A549 treated with CORT108297 at 1 μM for 4 hours (cell line): ENCODE data around the gene PCLAF. TPM values are rescaled to one million over a fixed set of nuclear protein-coding genes. Genes with fewer than 3 reads are reported as not detected.

ENCODE experiments used
- total RNA-seq: library from RNA; stranded (reverse); fragments of 200-300 nt; extraction: Qiagen RNA extraction; gene quantifications from 5 replicates; pipeline ENCODE4 v1.2.3, GENCODE V29; 2022

PCLAF gene
- 155 to 286 TPM (median 160 TPM) in 5 replicates for total RNA-seq

GRCh38 chr15:64381000-64381751 lies at the start of gene PCLAF:
TSS of gene PCLAF (minus strand) at chr15:64381441. CDS start at chr15:64381371, 70 bp downstream.

GRCh38 chr15:64387562-64388168 lies 6.4 kb upstream of the PCLAF start, which contains the start of gene TRIP4:
TSS of gene TRIP4 (plus strand) at chr15:64387836. CDS start at chr15:64387864, 28 bp downstream.

GRCh38 chr15:64355944-64356709 lies 25.1 kb downstream of the PCLAF start, which contains the start of gene CSNK1G1:
TSS of gene CSNK1G1 (minus strand) at chr15:64356173. CDS start at chr15:64300499, 55,674 bp downstream.

Other genes starting within 250 kb of the PCLAF start
- gene SNX22, start 229.7 kb downstream of the PCLAF start, total RNA-seq = 0.59 to 0.96 TPM (median 0.89 TPM) in 5 replicates
- 765 to 823 TPM (median 809 TPM) in 5 replicates for gene PPIB, start 218.4 kb downstream of the PCLAF start, total RNA-seq
- gene CSNK1G1, start 25.3 kb downstream of the PCLAF start, total RNA-seq = 14.4 to 17.7 TPM (median 15.1 TPM) in 5 replicates
- 22.4 to 32.1 TPM (median 25.6 TPM) in 5 replicates for gene TRIP4, start 6.4 kb upstream of the PCLAF start, total RNA-seq
- 16.0 to 24.5 TPM (median 22.5 TPM) in 5 replicates for gene ZNF609, start 79.1 kb upstream of the PCLAF start, total RNA-seq